ENCODE results near the gene MCTP1. TPM values are rescaled to one million over a fixed set of nuclear protein-coding genes. Genes with fewer than 3 reads are reported as not detected.

The MCTP1 gene
- total RNA-seq, 1 experiment from 2014 or later: 7.5 TPM

DNA sequence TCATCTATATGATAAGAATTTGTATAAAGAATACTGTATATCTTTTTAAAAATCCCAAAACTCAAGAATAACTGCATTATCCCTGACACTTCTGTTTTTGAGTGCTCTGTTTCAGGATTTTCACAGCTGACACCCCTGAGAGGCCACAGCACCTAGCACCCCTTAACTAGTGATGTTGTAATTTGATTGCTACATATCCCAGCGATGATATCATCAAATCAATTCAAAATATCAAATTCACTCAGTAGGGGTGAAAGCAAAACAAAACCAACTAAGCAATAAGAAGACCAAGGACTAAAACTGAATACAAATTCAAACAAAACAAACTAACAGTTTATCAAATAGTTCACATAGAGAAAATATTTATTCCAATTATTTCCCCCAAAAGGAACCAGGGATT lies 184.3 kb downstream of the MCTP1 start:
- Histone ChIP-seq H3K27ac (ENCODE audit: low read length) (no peak overlapping the region), H2AFZ (ENCODE audit: low read length) (no peak overlapping the region), H3K4me2 (ENCODE audit: low read length) (no peak overlapping the region), H3F3A (ENCODE audit: low read length, unreplicated experiment) (no peaks in the 10 kb centered on the region), H3K4me1 (ENCODE audit: insufficient read depth, low read length) (peaks cover 22% of the 10 kb centered on the region), H3K27me3 (ENCODE audit: low read length) (no peaks in the 10 kb centered on the region), H3K9me3 (ENCODE audit: low read length) (no peaks in the 10 kb centered on the region), H3K36me3 (ENCODE audit: low read depth, low read length) (no peaks in the 10 kb centered on the region), H3K4me3 (ENCODE audit: low read length) (no peak overlapping the region), H4K20me1 (ENCODE audit: low read length) (no peaks in the 10 kb centered on the region), H3K9me2 (replicated peaks; ENCODE audit: low read length) (no peaks in the 10 kb centered on the region), H3K9ac (ENCODE audit: low read length) (no peak overlapping the region), H3K79me2 (ENCODE audit: low read length) (no peaks in the 10 kb centered on the region)
- no peak for DNase-seq
- POLR2A ChIA-PET (ENCODE audit: unreplicated experiment): no interaction called here
- no peak for TF ChIP-seq EZH2 (IDR thresholded peaks at IDR 0.05; ENCODE audit: low read length, unreplicated experiment)
- no peak for TF ChIP-seq EZH2phosphoT487 (IDR thresholded peaks at IDR 0.05; ENCODE audit: borderline replicate concordance, low read length)
- TF ChIP-seq, protein P1, sequence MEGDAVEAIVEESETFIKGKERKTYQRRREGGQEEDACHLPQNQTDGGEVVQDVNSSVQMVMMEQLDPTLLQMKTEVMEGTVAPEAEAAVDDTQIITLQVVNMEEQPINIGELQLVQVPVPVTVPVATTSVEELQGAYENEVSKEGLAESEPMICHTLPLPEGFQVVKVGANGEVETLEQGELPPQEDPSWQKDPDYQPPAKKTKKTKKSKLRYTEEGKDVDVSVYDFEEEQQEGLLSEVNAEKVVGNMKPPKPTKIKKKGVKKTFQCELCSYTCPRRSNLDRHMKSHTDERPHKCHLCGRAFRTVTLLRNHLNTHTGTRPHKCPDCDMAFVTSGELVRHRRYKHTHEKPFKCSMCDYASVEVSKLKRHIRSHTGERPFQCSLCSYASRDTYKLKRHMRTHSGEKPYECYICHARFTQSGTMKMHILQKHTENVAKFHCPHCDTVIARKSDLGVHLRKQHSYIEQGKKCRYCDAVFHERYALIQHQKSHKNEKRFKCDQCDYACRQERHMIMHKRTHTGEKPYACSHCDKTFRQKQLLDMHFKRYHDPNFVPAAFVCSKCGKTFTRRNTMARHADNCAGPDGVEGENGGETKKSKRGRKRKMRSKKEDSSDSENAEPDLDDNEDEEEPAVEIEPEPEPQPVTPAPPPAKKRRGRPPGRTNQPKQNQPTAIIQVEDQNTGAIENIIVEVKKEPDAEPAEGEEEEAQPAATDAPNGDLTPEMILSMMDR (conservative IDR thresholded peaks at IDR 0.05; ENCODE audit: low read depth, low read length): no peak
- BruUV-seq (replicated peaks): no TSS peak
- no peak for ATAC-seq
- intact Hi-C loops (cut with micrococcal nuclease): no loop called here
- CTCF ChIA-PET: no interaction called here

DNA sequence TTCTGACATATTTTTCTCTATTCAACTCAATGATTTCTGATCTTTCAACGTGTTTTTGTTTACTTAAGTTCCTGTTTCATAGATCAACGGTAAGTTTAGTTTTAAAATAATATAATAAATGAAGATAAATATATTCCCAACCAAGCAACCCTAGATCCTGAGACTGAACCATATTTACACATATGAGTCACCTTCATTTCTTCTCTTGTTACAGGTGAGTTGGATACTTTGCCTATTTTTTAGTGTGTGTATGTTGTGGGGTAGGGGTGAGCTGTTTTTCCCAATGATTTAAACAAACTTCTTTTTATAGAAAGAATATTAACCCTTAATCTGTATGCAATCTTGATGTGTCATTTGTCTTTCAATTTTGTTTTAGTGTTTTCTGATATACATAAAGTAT lies 186.9 kb downstream of the MCTP1 start:
- peak overlapping the region; percentile 42 for H3K9ac ChIP-seq (ENCODE audit: low read length)
- no peaks in the 10 kb centered on the region for H3K9me3 ChIP-seq (ENCODE audit: low read length)
- H3K4me1 ChIP-seq (ENCODE audit: insufficient read depth, low read length): peaks cover 22% of the 10 kb centered on the region
- H3K79me2 ChIP-seq (ENCODE audit: low read length): no peaks in the 10 kb centered on the region
- H3K36me3 ChIP-seq (ENCODE audit: low read depth, low read length): no peaks in the 10 kb centered on the region
- H3K4me2 ChIP-seq (ENCODE audit: low read length): peak overlapping the region; percentile 69
- H3K4me3 ChIP-seq (ENCODE audit: low read length): no peak overlapping the region
- no peak overlapping the region for H2AFZ ChIP-seq (ENCODE audit: low read length)
- ATAC-seq (peak; percentile 95), DNase-seq (peak; percentile 71)
- CTCF ChIA-PET: no interaction called here
- no peaks in the 10 kb centered on the region for H3F3A ChIP-seq (ENCODE audit: low read length, unreplicated experiment)
- TF ChIP-seq, protein P1 (conservative IDR thresholded peaks at IDR 0.05; ENCODE audit: low read depth, low read length): no peak
- TF ChIP-seq EZH2 (IDR thresholded peaks at IDR 0.05; ENCODE audit: low read length, unreplicated experiment) (no peak), EZH2phosphoT487 (IDR thresholded peaks at IDR 0.05; ENCODE audit: borderline replicate concordance, low read length) (no peak)
- POLR2A ChIA-PET (ENCODE audit: unreplicated experiment): no interaction called here
- H3K9me2 ChIP-seq (replicated peaks; ENCODE audit: low read length): no peaks in the 10 kb centered on the region
- no peaks in the 10 kb centered on the region for H4K20me1 ChIP-seq (ENCODE audit: low read length)
- H3K27me3 ChIP-seq (ENCODE audit: low read length): no peaks in the 10 kb centered on the region
- intact Hi-C loops (cut with micrococcal nuclease): no loop called here
- no TSS peak for BruUV-seq (replicated peaks)
- peak overlapping the region; percentile 82 for H3K27ac ChIP-seq (ENCODE audit: low read length)

DNA sequence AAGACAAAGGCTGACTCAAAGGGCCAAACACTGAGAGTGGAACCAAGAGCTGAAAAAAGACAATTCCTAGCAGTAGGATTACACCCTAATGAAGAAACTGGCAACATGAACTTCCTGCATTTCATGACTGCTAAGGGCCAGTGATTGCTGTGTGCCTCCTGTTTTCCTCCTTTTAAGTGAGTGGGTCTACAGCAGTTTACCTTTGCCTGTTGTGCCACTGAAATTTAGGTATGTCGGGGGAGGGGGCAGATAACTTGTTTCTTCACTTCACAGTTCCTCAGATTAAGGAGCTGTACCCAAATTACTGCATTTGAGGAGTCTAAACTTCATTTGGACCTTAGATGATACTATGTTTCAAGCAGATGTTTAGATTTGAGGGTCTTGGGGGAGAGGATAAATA lies 191.7 kb downstream of the MCTP1 start:
- BruUV-seq (replicated peaks): no TSS peak
- Histone ChIP-seq H2AFZ (ENCODE audit: low read length) (no peak overlapping the region), H3K9ac (ENCODE audit: low read length) (no peak overlapping the region), H3K27ac (ENCODE audit: low read length) (no peak overlapping the region), H3K4me1 (ENCODE audit: insufficient read depth, low read length) (peaks cover 16% of the 10 kb centered on the region), H3K9me3 (ENCODE audit: low read length) (no peaks in the 10 kb centered on the region), H3K27me3 (ENCODE audit: low read length) (no peaks in the 10 kb centered on the region), H3K4me2 (ENCODE audit: low read length) (no peak overlapping the region), H3K4me3 (ENCODE audit: low read length) (no peak overlapping the region), H3F3A (ENCODE audit: low read length, unreplicated experiment) (no peaks in the 10 kb centered on the region), H3K9me2 (replicated peaks; ENCODE audit: low read length) (no peaks in the 10 kb centered on the region), H3K79me2 (ENCODE audit: low read length) (no peaks in the 10 kb centered on the region), H3K36me3 (ENCODE audit: low read depth, low read length) (no peaks in the 10 kb centered on the region), H4K20me1 (ENCODE audit: low read length) (no peaks in the 10 kb centered on the region)
- ChIA-PET CTCF (no interaction called here), POLR2A (ENCODE audit: unreplicated experiment) (no interaction called here)
- TF ChIP-seq EZH2 (IDR thresholded peaks at IDR 0.05; ENCODE audit: low read length, unreplicated experiment): no peak
- TF ChIP-seq, protein P1 (conservative IDR thresholded peaks at IDR 0.05; ENCODE audit: low read depth, low read length): no peak
- no peak for TF ChIP-seq EZH2phosphoT487 (IDR thresholded peaks at IDR 0.05; ENCODE audit: borderline replicate concordance, low read length)
- intact Hi-C loops (cut with micrococcal nuclease): no loop called here
- no peak for ATAC-seq
- no peak for DNase-seq
